SH-SY5Y (cell line): Measurements from ENCODE around the gene TNIK.

Source experiments
- GATA2 ChIP-seq: IDR thresholded peaks from 2 replicates; pipeline ENCODE4 v1.6.1; 2011; ENCODE audit warnings: mild to moderate bottlenecking, low read depth, low read length
- GATA3 ChIP-seq: IDR thresholded peaks from 2 replicates; pipeline ENCODE4 v1.6.1; 2011; ENCODE audit warnings: low read depth, mild to moderate bottlenecking, low read length, moderate library complexity

- TF ChIP-seq GATA2 (no peak), GATA3 (no peak)
These were observed 344.5 kb downstream of the TNIK start for GRCh38 chr3:171115667-171116066.
